HG03521 (cell line): Measurements from ENCODE around the gene UBE2O.
"Not testable (repeated sequence)": the region's sequence is repeated elsewhere in the genome, so short reads cannot be mapped to it uniquely, and the experiment has no call there.

Source experiments
- ATAC-seq: cut with Tn5 transposase; IDR thresholded peaks from one replicate; pipeline ENCODE4 v1.9.1; 2021; ENCODE audit warnings: mild to moderate bottlenecking, moderate library complexity; ENCODE audit not compliant: unreplicated experiment

The UBE2O gene

DNA sequence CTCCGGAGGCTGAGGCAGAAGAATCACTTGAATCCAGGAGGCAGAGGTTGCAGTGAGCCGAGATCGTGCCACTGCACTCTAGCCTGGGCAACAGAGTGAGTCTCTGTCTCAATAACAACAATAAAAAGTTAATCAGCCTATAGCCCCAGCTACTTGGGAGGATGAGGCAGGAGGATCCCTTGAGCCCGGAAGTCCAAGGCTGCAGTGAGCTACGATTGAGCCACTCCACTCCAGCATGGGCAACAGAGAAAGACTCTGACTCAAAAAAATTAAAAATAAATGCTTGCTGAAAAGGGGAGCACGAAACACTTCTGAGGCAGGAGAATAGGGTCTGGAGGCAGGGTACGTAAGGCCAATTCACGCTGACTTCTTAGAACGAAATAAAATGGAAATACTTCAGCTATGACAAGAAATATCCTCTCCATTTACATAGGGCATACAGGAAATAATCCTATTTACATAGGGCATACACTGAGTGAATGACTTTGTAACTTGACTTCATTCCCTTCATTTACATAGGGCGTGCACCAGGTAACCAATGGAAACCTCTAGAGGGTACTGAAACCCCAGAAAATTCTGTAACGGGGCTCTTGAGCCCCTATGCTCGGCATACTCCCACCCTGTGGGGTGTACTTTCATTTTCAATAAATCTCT lies 96.0 kb downstream of the UBE2O start:
- ATAC-seq, result no peak

DNA sequence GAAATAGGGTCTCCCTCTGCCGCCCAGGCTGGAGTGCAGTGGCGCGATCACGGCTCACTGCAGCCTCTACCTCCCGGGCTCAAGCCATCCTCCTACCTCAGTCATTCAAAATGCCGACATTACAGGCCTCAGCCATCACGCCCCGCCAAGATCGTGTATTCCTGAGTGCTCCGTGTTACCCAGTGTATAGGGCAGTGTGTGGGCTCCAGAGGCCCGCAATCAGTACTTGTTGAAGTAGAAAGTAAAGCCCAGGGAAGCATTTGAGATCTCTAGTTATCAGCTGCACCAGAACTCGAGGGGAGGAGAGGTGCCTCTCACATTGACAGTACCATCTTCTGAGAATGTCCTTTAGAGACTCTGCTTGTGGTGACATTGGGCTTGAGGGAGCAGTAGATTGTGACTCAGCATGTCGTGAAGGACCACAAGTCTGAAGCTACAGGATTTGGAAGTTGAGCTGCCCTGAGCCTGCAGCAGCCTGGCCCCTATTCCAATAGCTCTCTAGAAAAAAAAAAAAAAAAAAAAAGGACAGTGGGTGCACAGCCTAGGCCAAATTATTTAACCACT lies 98.1 kb downstream of the UBE2O start:
- ATAC-seq, result no peak

- no peak for ATAC-seq
Measured at GRCh38 chr17:76354317-76354729, 98.6 kb downstream of the UBE2O start.

- ATAC-seq, result peak; percentile 79
Measured at GRCh38 chr17:76353599-76354316, 99.2 kb downstream of the UBE2O start, which contains the start of gene PRPSAP1. PRPSAP1 (minus strand) TSS chr17:76353916; CDS start chr17:76353703, 213 bp downstream.

DNA sequence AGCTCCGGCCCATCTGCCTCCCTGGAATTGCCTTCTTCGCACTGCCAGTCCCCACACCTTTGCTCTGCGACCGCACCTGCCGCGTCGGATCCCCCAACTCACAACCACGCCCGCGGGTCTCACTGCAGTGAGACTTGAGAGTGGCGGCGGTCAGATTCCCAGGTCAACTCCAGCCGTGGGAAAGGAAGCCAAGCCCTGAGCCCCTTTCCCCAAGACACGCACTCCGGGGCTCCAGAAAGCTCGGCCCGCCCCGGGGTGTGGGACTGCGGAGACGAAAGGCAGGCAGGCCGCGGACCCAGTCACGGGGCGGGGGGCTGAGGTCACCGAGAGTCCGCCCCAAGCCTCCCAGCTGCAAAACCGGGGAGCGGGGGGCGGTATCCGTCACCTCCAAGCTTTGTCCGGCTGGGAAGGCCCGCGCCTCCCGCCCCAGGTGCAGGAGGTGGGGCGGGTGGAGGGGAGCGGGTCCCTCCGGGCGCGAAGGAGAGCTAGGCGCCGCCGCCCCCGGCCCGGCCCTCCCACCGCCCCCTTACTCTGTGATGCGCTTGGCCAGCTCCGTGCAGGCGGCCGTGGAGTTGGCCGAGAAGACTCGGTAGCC lies 99.9 kb downstream of the UBE2O start:
- peak; percentile 12 for ATAC-seq

GRCh38 chr17:76351526-76352071 lies 101.4 kb downstream of the UBE2O start:
- no peak for ATAC-seq

- ATAC-seq, result no peak
Measured at GRCh38 chr17:76350463-76350862, 102.5 kb downstream of the UBE2O start.

DNA sequence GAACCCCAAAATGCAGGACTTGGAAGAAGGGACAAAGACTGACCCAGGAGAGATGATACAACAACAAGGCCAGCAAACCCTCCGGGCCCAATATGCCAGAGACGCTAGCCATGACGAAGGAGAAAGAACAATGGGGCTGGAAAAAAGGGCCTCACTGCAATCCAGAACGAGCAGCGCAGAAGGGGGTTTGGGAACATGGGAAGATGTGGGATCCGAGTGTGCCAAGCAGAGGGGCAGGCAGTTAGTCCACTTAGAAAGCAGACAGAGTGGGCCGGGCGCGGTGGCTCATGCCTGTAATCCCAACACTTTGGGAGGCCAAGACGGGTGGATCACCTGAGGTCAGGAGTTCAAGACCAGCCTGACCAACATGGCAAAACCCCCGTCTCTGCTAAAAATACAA lies 106.0 kb downstream of the UBE2O start:
- ATAC-seq, result not testable (repeated sequence)

- no peak for ATAC-seq
Measured at GRCh38 chr17:76345377-76345974, 107.5 kb downstream of the UBE2O start.

- no peak for ATAC-seq
Measured at GRCh38 chr17:76343106-76343505, 109.8 kb downstream of the UBE2O start.

- ATAC-seq, result no peak
Measured at GRCh38 chr17:76341301-76341700, 111.7 kb downstream of the UBE2O start.
